ENCODE data around the gene ZNF14. TPM values are rescaled to one million over a fixed set of nuclear protein-coding genes. Genes with fewer than 3 reads are reported as not detected.
A peak's percentile ranks its signal among the peaks of the same experiment; 100 is the strongest.

Gene ZNF14
- total and polyA plus RNA-seq, 2 of the 13 experiments (the other 11 are each of a cell fraction or from before 2014, with no cell fraction given) = 1.9 to 6.2 TPM

DNA sequence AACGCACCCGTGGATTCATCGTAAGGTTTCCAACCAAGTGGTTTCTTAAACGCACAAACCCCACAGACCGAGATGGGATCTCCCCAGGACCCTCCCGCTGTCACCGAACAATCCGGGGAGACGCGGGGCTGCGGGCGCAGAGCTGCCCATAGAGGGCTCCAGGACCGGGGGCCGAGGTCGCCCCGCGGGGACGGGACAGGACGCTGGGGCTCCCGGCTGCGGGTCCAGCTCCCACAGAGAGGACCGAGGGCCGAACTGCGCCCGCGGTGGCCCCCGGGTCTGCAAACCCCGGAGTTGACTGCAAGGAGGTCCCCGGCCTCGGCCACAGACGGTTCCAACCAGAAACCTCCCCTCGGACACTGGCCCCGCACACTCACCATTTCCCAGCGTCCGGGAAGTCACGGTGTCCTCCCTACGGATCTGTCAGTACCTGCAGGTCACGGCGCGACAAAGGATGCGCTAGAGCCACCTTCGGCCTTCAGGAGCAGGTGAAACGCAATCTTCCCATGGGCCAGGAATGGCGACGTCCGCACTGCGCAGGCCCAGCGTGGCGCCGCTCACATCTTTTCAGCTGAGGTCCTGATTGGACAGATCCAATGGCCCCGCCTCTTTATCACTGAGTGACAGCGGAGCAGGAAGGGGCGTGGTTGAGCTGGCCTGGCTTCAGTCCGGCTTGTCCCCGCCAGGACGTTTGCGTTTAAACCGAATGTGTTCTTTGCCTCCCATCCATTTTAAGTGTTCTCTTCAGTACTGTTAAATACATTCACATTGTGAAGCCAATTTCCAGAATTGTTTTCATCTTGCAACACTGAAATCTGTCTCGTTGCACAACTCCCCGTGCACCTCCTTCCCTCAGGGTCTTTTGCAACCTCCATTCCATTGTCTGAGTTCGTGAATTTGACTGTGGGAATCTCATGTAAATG lies at the start of gene ZNF14 (continued):
- TF ChIP-seq, protein P1, sequence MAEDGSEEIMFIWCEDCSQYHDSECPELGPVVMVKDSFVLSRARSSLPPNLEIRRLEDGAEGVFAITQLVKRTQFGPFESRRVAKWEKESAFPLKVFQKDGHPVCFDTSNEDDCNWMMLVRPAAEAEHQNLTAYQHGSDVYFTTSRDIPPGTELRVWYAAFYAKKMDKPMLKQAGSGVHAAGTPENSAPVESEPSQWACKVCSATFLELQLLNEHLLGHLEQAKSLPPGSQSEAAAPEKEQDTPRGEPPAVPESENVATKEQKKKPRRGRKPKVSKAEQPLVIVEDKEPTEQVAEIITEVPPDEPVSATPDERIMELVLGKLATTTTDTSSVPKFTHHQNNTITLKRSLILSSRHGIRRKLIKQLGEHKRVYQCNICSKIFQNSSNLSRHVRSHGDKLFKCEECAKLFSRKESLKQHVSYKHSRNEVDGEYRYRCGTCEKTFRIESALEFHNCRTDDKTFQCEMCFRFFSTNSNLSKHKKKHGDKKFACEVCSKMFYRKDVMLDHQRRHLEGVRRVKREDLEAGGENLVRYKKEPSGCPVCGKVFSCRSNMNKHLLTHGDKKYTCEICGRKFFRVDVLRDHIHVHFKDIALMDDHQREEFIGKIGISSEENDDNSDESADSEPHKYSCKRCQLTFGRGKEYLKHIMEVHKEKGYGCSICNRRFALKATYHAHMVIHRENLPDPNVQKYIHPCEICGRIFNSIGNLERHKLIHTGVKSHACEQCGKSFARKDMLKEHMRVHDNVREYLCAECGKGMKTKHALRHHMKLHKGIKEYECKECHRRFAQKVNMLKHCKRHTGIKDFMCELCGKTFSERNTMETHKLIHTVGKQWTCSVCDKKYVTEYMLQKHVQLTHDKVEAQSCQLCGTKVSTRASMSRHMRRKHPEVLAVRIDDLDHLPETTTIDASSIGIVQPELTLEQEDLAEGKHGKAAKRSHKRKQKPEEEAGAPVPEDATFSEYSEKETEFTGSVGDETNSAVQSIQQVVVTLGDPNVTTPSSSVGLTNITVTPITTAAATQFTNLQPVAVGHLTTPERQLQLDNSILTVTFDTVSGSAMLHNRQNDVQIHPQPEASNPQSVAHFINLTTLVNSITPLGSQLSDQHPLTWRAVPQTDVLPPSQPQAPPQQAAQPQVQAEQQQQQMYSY (CRISPR knock-in tag; IDR thresholded peaks at IDR 0.05) = 0 out of 2 replicates have a peak, but pooled peaks have one; percentile 21
- TF ChIP-seq ZNF337 (CRISPR knock-in tag; IDR thresholded peaks at IDR 0.05; ENCODE audit: borderline replicate concordance, low read depth) (peak; percentile 69; the same call in 1 of the 2 replicates), HOXA5 (CRISPR knock-in tag; IDR thresholded peaks at IDR 0.05) (peak; percentile 79), FOSL1 (CRISPR knock-in tag; IDR thresholded peaks at IDR 0.05; ENCODE audit: borderline replicate concordance) (0 out of 2 replicates have a peak, but pooled peaks have one; percentile 21), FOSL2 (CRISPR knock-in tag; IDR thresholded peaks at IDR 0.05) (no peak), ZNF296 (CRISPR knock-in tag; conservative IDR thresholded peaks at IDR 0.05) (0 out of 2 replicates have a peak, but pooled peaks have one; percentile 25), SP2 (CRISPR knock-in tag; IDR thresholded peaks at IDR 0.05) (peak; percentile 68), ZNF839 (CRISPR knock-in tag; IDR thresholded peaks at IDR 0.05; ENCODE audit: borderline replicate concordance) (0 out of 2 replicates have a peak, but pooled peaks have one; percentile 57), ZNF556 (CRISPR knock-in tag; IDR thresholded peaks at IDR 0.05; ENCODE audit: borderline replicate concordance) (peak; percentile 32; the same call in 1 of the 2 replicates), CEBPG (CRISPR knock-in tag; IDR thresholded peaks at IDR 0.05) (peak; percentile 75)
- TF ChIP-seq, protein P2, sequence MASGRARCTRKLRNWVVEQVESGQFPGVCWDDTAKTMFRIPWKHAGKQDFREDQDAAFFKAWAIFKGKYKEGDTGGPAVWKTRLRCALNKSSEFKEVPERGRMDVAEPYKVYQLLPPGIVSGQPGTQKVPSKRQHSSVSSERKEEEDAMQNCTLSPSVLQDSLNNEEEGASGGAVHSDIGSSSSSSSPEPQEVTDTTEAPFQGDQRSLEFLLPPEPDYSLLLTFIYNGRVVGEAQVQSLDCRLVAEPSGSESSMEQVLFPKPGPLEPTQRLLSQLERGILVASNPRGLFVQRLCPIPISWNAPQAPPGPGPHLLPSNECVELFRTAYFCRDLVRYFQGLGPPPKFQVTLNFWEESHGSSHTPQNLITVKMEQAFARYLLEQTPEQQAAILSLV (CRISPR knock-in tag; IDR thresholded peaks at IDR 0.05; ENCODE audit: borderline replicate concordance) = peak; percentile 60; the same call in 1 of the 2 replicates
- TF ChIP-seq, protein P3, sequence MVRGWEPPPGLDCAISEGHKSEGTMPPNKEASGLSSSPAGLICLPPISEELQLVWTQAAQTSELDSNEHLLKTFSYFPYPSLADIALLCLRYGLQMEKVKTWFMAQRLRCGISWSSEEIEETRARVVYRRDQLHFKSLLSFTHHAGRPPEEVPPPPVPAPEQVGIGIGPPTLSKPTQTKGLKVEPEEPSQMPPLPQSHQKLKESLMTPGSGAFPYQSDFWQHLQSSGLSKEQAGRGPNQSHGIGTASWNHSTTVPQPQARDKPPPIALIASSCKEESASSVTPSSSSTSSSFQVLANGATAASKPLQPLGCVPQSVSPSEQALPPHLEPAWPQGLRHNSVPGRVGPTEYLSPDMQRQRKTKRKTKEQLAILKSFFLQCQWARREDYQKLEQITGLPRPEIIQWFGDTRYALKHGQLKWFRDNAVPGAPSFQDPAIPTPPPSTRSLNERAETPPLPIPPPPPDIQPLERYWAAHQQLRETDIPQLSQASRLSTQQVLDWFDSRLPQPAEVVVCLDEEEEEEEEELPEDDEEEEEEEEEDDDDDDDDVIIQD (CRISPR knock-in tag; IDR thresholded peaks at IDR 0.05; ENCODE audit: low read depth) = 0 out of 2 replicates have a peak, but pooled peaks have one; percentile 31
- TF ChIP-seq, protein P4, sequence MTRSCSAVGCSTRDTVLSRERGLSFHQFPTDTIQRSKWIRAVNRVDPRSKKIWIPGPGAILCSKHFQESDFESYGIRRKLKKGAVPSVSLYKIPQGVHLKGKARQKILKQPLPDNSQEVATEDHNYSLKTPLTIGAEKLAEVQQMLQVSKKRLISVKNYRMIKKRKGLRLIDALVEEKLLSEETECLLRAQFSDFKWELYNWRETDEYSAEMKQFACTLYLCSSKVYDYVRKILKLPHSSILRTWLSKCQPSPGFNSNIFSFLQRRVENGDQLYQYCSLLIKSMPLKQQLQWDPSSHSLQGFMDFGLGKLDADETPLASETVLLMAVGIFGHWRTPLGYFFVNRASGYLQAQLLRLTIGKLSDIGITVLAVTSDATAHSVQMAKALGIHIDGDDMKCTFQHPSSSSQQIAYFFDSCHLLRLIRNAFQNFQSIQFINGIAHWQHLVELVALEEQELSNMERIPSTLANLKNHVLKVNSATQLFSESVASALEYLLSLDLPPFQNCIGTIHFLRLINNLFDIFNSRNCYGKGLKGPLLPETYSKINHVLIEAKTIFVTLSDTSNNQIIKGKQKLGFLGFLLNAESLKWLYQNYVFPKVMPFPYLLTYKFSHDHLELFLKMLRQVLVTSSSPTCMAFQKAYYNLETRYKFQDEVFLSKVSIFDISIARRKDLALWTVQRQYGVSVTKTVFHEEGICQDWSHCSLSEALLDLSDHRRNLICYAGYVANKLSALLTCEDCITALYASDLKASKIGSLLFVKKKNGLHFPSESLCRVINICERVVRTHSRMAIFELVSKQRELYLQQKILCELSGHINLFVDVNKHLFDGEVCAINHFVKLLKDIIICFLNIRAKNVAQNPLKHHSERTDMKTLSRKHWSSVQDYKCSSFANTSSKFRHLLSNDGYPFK (CRISPR knock-in tag; IDR thresholded peaks at IDR 0.05; ENCODE audit: borderline replicate concordance) = peak; percentile 62; the same call in 1 of the 2 replicates
